Activated T-cell treated with anti-CD3 and anti-CD28 coated beads, Interleukin-2, amount 50 U/mL, for 4 hours (primary cell): ENCODE data around the gene FTCD. TPM values are rescaled to one million over a fixed set of nuclear protein-coding genes. Genes with fewer than 3 reads are reported as not detected.
"Not testable (repeated sequence)": the region's sequence is repeated elsewhere in the genome, so short reads cannot be mapped to it uniquely, and the experiment has no call there.

Experiments
- ATAC-seq, 2 donors: fragments of 200-7000 bp; cut with Tn5 transposase; one replicate each; pipeline ENCODE4 v1.10.0; 2021
- DNase-seq: peaks from one replicate; pipeline ENCODE4 v3.0.0-alpha.2; 2020
- H3K27me3 Mint-ChIP-seq: one replicate; pipeline ENCODE4 v1.8.0; 2021; ENCODE audit warnings: low read depth, mixed read lengths
- H3K36me3 Mint-ChIP-seq: one replicate; pipeline ENCODE4 v1.8.0; 2022; ENCODE audit warnings: mixed read lengths; ENCODE audit not compliant: insufficient read depth
- H3K4me1 Mint-ChIP-seq: one replicate; pipeline ENCODE4 v1.8.0; 2021; ENCODE audit warnings: low read depth, mixed read lengths
- H3K4me3 Mint-ChIP-seq: one replicate; pipeline ENCODE4 v1.8.0; 2021; ENCODE audit warnings: mild to moderate bottlenecking, moderate library complexity, mixed read lengths
- H3K9me3 Mint-ChIP-seq: one replicate; pipeline ENCODE4 v1.8.0; 2021; ENCODE audit warnings: mixed read lengths
- total RNA-seq, 3 donors: library from RNA; stranded (reverse); gene quantifications; one replicate each; pipeline ENCODE4 v1.2.1, GENCODE V29; 2021

The FTCD gene
- total RNA-seq, 3 donors from 2014 or later: 0.33 to 0.71 (median 0.40) TPM

GRCh38 chr21:46116189-46116775 lies 39.1 kb downstream of the FTCD start:
- peak; percentile 3 for DNase-seq
- no peaks in the 10 kb centered on the region for H3K36me3 Mint-ChIP-seq

GRCh38 chr21:46115441-46116188 lies 39.8 kb downstream of the FTCD start:
- no peaks in the 10 kb centered on the region for H3K9me3 Mint-ChIP-seq
- no peak overlapping the region for H3K4me3 Mint-ChIP-seq
- no peaks in the 10 kb centered on the region for H3K4me1 Mint-ChIP-seq
- ATAC-seq: no peak
- H3K36me3 Mint-ChIP-seq: no peaks in the 10 kb centered on the region
- no peaks in the 10 kb centered on the region for H3K27me3 Mint-ChIP-seq
- no peak for DNase-seq

More at GRCh38 chr21:46116189-46116775, 39.1 kb downstream of the FTCD start:
- H3K9me3 Mint-ChIP-seq: no peaks in the 10 kb centered on the region
- no peak overlapping the region for H3K4me3 Mint-ChIP-seq
- no peaks in the 10 kb centered on the region for H3K27me3 Mint-ChIP-seq
- H3K4me1 Mint-ChIP-seq: no peaks in the 10 kb centered on the region
- no peak for ATAC-seq

GRCh38 chr21:46114963-46115362 lies 40.4 kb downstream of the FTCD start:
- Mint-ChIP-seq H3K9me3 (no peaks in the 10 kb centered on the region), H3K4me3 (no peak overlapping the region), H3K36me3 (no peaks in the 10 kb centered on the region), H3K27me3 (no peaks in the 10 kb centered on the region), H3K4me1 (no peaks in the 10 kb centered on the region)
- DNase-seq (no peak), ATAC-seq (no peak)

GRCh38 chr21:46113497-46114176 lies 41.7 kb downstream of the FTCD start:
- Mint-ChIP-seq H3K4me3 (no peak overlapping the region), H3K27me3 (no peaks in the 10 kb centered on the region), H3K36me3 (no peaks in the 10 kb centered on the region), H3K9me3 (no peaks in the 10 kb centered on the region), H3K4me1 (no peaks in the 10 kb centered on the region)
- no peak for DNase-seq
- no peak for ATAC-seq

- ATAC-seq (no peak), DNase-seq (no peak)
- no peaks in the 10 kb centered on the region for H3K4me1 Mint-ChIP-seq
- H3K27me3 Mint-ChIP-seq: no peaks in the 10 kb centered on the region
- no peak overlapping the region for H3K4me3 Mint-ChIP-seq
- peaks cover 6% of the 10 kb centered on the region for H3K9me3 Mint-ChIP-seq
- H3K36me3 Mint-ChIP-seq: peaks cover 1% of the 10 kb centered on the region
Observed at GRCh38 chr21:46112725-46113215, 42.6 kb downstream of the FTCD start.

- peaks cover 3% of the 10 kb centered on the region for H3K36me3 Mint-ChIP-seq
- ATAC-seq: no peak
- DNase-seq: no peak
- H3K27me3 Mint-ChIP-seq: no peaks in the 10 kb centered on the region
- H3K4me1 Mint-ChIP-seq: no peaks in the 10 kb centered on the region
- peaks cover 12% of the 10 kb centered on the region for H3K9me3 Mint-ChIP-seq
- H3K4me3 Mint-ChIP-seq: no peak overlapping the region
Observed at GRCh38 chr21:46111857-46112724, 43.3 kb downstream of the FTCD start.

GRCh38 chr21:46111193-46111571 lies 44.2 kb downstream of the FTCD start:
- H3K4me1 Mint-ChIP-seq: no peaks in the 10 kb centered on the region
- ATAC-seq (no peak), DNase-seq (no peak)
- peaks cover 3% of the 10 kb centered on the region for H3K36me3 Mint-ChIP-seq
- H3K9me3 Mint-ChIP-seq: peaks cover 12% of the 10 kb centered on the region
- no peak overlapping the region for H3K4me3 Mint-ChIP-seq
- H3K27me3 Mint-ChIP-seq: no peaks in the 10 kb centered on the region

- DNase-seq: no peak
- no peak for ATAC-seq
- peaks cover 3% of the 10 kb centered on the region for H3K36me3 Mint-ChIP-seq
- H3K4me1 Mint-ChIP-seq: no peaks in the 10 kb centered on the region
- peaks cover 12% of the 10 kb centered on the region for H3K9me3 Mint-ChIP-seq
- no peak overlapping the region for H3K4me3 Mint-ChIP-seq
- H3K27me3 Mint-ChIP-seq: peaks cover 2% of the 10 kb centered on the region
Observed at GRCh38 chr21:46110499-46111192, 44.7 kb downstream of the FTCD start.

- Mint-ChIP-seq H3K9me3 (peaks cover 12% of the 10 kb centered on the region), H3K36me3 (peaks cover 3% of the 10 kb centered on the region), H3K27me3 (peaks cover 2% of the 10 kb centered on the region), H3K4me1 (no peaks in the 10 kb centered on the region), H3K4me3 (no peak overlapping the region)
- DNase-seq: no peak
- ATAC-seq: no peak
Observed at GRCh38 chr21:46109313-46110221, 45.8 kb downstream of the FTCD start.

GRCh38 chr21:46108827-46109312 lies 46.5 kb downstream of the FTCD start:
- peaks cover 9% of the 10 kb centered on the region for H3K27me3 Mint-ChIP-seq

GRCh38 chr21:46107376-46107775 lies 48.0 kb downstream of the FTCD start:
- not testable (repeated sequence) for ATAC-seq, DNase-seq, H3K4me1 Mint-ChIP-seq, H3K4me3 Mint-ChIP-seq, H3K36me3 Mint-ChIP-seq
- H3K27me3 Mint-ChIP-seq: peaks cover 21% of the 10 kb centered on the region
- H3K9me3 Mint-ChIP-seq: peaks cover 32% of the 10 kb centered on the region

More at GRCh38 chr21:46108827-46109312, 46.5 kb downstream of the FTCD start:
- H3K9me3 Mint-ChIP-seq: peaks cover 19% of the 10 kb centered on the region
- ATAC-seq (no peak), DNase-seq (no peak)
- H3K4me1 Mint-ChIP-seq: no peaks in the 10 kb centered on the region
- peaks cover 3% of the 10 kb centered on the region for H3K36me3 Mint-ChIP-seq
- no peak overlapping the region for H3K4me3 Mint-ChIP-seq

- H3K36me3 Mint-ChIP-seq: peaks cover 3% of the 10 kb centered on the region
- no peak for DNase-seq
- no peak for ATAC-seq
Observed at GRCh38 chr21:46104104-46104503, 51.3 kb downstream of the FTCD start.

More at GRCh38 chr21:46104104-46104503, 51.3 kb downstream of the FTCD start:
- H3K4me3 Mint-ChIP-seq: no peak overlapping the region
- H3K27me3 Mint-ChIP-seq: peaks cover 47% of the 10 kb centered on the region
- H3K9me3 Mint-ChIP-seq: peaks cover 34% of the 10 kb centered on the region
- H3K4me1 Mint-ChIP-seq: peaks cover 3% of the 10 kb centered on the region
